ENCODE measurements around the gene RIPOR3. TPM values are rescaled to one million over a fixed set of nuclear protein-coding genes. Genes with fewer than 3 reads are reported as not detected.

The RIPOR3 gene
- polyA plus RNA-seq, 1 of the 3 experiments (the other 2 are of a cell fraction), result 1.2 TPM

GRCh38 chr20:50595988-50596693 lies 95.2 kb downstream of the RIPOR3 start:
- Histone ChIP-seq H3K27ac (ENCODE audit: low read depth in 2 of 2, low read length in 1 of 2) (no peak overlapping the region), H4K20me1 (ENCODE audit: insufficient read depth) (no peaks in the 10 kb centered on the region), H3K36me3 (replicated peaks in 1 of 2; ENCODE audit: control insufficient read depth in 1 of 2, insufficient read depth in 2 of 2, low read length in 1 of 2) (no peaks in the 10 kb centered on the region), H2AFZ (ENCODE audit: low read depth) (no peak overlapping the region), H3K79me2 (ENCODE audit: insufficient read depth) (no peaks in the 10 kb centered on the region), H3K9me3 (no peaks in the 10 kb centered on the region), H3K4me3 (ENCODE audit: low read depth in 2 of 2, low read length in 1 of 2) (no peak overlapping the region), H3K9me2 (no peaks in the 10 kb centered on the region), H3F3A (replicated peaks; ENCODE audit: insufficient read depth) (no peaks in the 10 kb centered on the region), H3K4me2 (no peak overlapping the region), H3K4me1 (ENCODE audit: control insufficient read depth in 1 of 2, insufficient read depth in 2 of 2, low read depth in 1 of 2, low read length in 1 of 2) (peaks cover 0 to 4% of the 10 kb centered on the region in 2 experiments; a peak in 1 of 4 replicates), H3K27me3 (ENCODE audit: insufficient read depth) (no peaks in the 10 kb centered on the region), H3K9ac (no peak overlapping the region)
- TF ChIP-seq NRF1 (IDR thresholded peaks at IDR 0.05; ENCODE audit: low read depth, low read length) (no peak), CHD2 (IDR thresholded peaks at IDR 0.05; ENCODE audit: low read length, partially characterized antibody) (no peak), TCF12 (IDR thresholded peaks at IDR 0.05) (no peak), USF2 (IDR thresholded peaks at IDR 0.05; ENCODE audit: borderline replicate concordance, low read depth, low read length) (no peak), RFX5 (IDR thresholded peaks at IDR 0.05; ENCODE audit: low read length) (no peak), MXI1 (IDR thresholded peaks at IDR 0.05; ENCODE audit: low read depth, low read length) (no peak), TEAD4 (IDR thresholded peaks at IDR 0.05; ENCODE audit: borderline replicate concordance, insufficient read depth) (no peak), IRF3 (IDR thresholded peaks at IDR 0.05; ENCODE audit: low read depth, low read length) (no peak), REST (IDR thresholded peaks at IDR 0.05; ENCODE audit: low read depth, low read length) (no peak), GABPA (IDR thresholded peaks at IDR 0.05; ENCODE audit: low read depth) (no peak)
- TF ChIP-seq, protein P1, sequence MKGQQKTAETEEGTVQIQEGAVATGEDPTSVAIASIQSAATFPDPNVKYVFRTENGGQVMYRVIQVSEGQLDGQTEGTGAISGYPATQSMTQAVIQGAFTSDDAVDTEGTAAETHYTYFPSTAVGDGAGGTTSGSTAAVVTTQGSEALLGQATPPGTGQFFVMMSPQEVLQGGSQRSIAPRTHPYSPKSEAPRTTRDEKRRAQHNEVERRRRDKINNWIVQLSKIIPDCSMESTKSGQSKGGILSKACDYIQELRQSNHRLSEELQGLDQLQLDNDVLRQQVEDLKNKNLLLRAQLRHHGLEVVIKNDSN (IDR thresholded peaks at IDR 0.05; ENCODE audit: borderline replicate concordance, low read depth), result no peak
- ChIA-PET CTCF (interaction anchor here (1.0 to 1.8 kb wide), 7 partner anchors 8 to 409 kb away, joined by 3 to 8 read pairs (median 4); no protein-coding TSS in a partner anchor), POLR2A (no interaction called here)
- WGBS (ENCODE audit: low lambda C conversion rate), result 82% methylated on average over 15 of the region's 15 CpGs
- no peak for DNase-seq

Measured in SK-N-SH (cell line).